ENCODE results near the gene APP. TPM values are rescaled to one million over a fixed set of nuclear protein-coding genes. Genes with fewer than 3 reads are reported as not detected.

The APP gene
- total RNA-seq, 1 donor from 2014 or later = 1,137 TPM

- Mint-ChIP-seq H3K27ac (ENCODE audit: unreplicated experiment) (no peak overlapping the region), H3K4me1 (ENCODE audit: unreplicated experiment) (peaks cover 63% of the 10 kb centered on the region), H3K36me3 (ENCODE audit: low read depth, unreplicated experiment) (no peaks in the 10 kb centered on the region), H3K9me3 (ENCODE audit: unreplicated experiment) (no peaks in the 10 kb centered on the region), H3K4me3 (ENCODE audit: unreplicated experiment) (no peak overlapping the region), H3K27me3 (ENCODE audit: unreplicated experiment) (peaks cover 6% of the 10 kb centered on the region)
- no peak for TF ChIP-seq CTCF (IDR thresholded peaks at IDR 0.05; ENCODE audit: unreplicated experiment)
- DNase-seq (ENCODE audit: low spot score) = no peak
Measured at GRCh38 chr21:26070121-26070520, 100.4 kb downstream of the APP start.

- no peak overlapping the region for H3K4me3 Mint-ChIP-seq (ENCODE audit: unreplicated experiment)
- no peaks in the 10 kb centered on the region for H3K36me3 Mint-ChIP-seq (ENCODE audit: low read depth, unreplicated experiment)
- DNase-seq (ENCODE audit: low spot score) = no peak
- H3K27ac Mint-ChIP-seq (ENCODE audit: unreplicated experiment) = no peak overlapping the region
- H3K9me3 Mint-ChIP-seq (ENCODE audit: unreplicated experiment) = no peaks in the 10 kb centered on the region
- no peak for TF ChIP-seq CTCF (IDR thresholded peaks at IDR 0.05; ENCODE audit: unreplicated experiment)
- H3K27me3 Mint-ChIP-seq (ENCODE audit: unreplicated experiment) = peaks cover 6% of the 10 kb centered on the region
- H3K4me1 Mint-ChIP-seq (ENCODE audit: unreplicated experiment) = peaks cover 70% of the 10 kb centered on the region
Measured at GRCh38 chr21:26068776-26069175, 101.8 kb downstream of the APP start.

- TF ChIP-seq CTCF (IDR thresholded peaks at IDR 0.05; ENCODE audit: unreplicated experiment) = no peak
- DNase-seq (ENCODE audit: low spot score) = no peak
- peak overlapping the region; percentile 19 for H3K27ac Mint-ChIP-seq (ENCODE audit: unreplicated experiment)
- no peaks in the 10 kb centered on the region for H3K9me3 Mint-ChIP-seq (ENCODE audit: unreplicated experiment)
- H3K4me1 Mint-ChIP-seq (ENCODE audit: unreplicated experiment) = peaks cover 71% of the 10 kb centered on the region
- H3K27me3 Mint-ChIP-seq (ENCODE audit: unreplicated experiment) = peaks cover 6% of the 10 kb centered on the region
- no peaks in the 10 kb centered on the region for H3K36me3 Mint-ChIP-seq (ENCODE audit: low read depth, unreplicated experiment)
- no peak overlapping the region for H3K4me3 Mint-ChIP-seq (ENCODE audit: unreplicated experiment)
Measured at GRCh38 chr21:26067836-26068594, 102.6 kb downstream of the APP start.

DNA sequence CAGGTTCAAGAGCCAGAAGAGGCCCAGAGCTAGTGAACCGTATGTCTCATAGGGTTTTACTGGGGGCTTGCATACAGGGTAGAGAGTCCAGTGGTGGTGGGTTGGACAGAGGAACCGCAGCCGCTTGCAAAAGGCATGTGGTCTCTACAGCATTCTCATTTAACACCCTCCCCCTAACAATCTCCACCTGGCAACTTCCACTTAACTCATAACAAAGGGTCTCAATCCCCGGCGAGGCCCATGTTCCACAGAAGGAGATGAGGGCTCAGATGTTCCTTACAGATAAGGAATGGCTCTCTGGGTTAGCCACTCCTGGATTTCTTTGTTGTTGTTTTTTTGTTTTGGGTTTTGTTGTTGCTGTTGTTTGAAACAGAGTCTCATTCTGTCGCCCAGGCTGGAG, 106.1 kb downstream of the APP start:
- H3K4me3 Mint-ChIP-seq (ENCODE audit: unreplicated experiment) = peak overlapping the region; percentile 37
- TF ChIP-seq CTCF (IDR thresholded peaks at IDR 0.05; ENCODE audit: unreplicated experiment) = no peak
- DNase-seq (ENCODE audit: low spot score) = peak; percentile 49
- peak overlapping the region; percentile 95 for H3K27ac Mint-ChIP-seq (ENCODE audit: unreplicated experiment)
- H3K9me3 Mint-ChIP-seq (ENCODE audit: unreplicated experiment) = no peaks in the 10 kb centered on the region
- peaks cover 5% of the 10 kb centered on the region for H3K36me3 Mint-ChIP-seq (ENCODE audit: low read depth, unreplicated experiment)
- H3K27me3 Mint-ChIP-seq (ENCODE audit: unreplicated experiment) = peaks cover 4% of the 10 kb centered on the region
- H3K4me1 Mint-ChIP-seq (ENCODE audit: unreplicated experiment) = peaks cover 62% of the 10 kb centered on the region

DNA sequence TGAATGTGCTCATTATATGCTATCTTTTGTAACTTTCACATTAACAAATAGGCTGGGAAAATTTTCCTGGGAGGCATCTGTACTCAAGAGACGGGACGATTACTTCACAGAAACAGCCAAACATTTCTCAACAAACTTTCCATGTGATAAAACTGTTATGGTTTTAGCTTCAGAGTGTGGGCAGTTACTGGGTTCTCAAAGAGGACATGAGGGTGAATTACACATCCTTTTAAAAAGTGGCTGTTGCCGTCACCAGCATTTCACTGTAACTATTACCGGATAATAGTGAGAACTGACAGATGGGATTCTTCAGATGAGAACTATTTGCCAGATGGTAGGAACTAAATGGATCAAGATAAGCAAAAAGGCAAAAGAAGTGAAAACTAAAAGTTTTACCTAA, 109.1 kb downstream of the APP start:
- TF ChIP-seq CTCF (IDR thresholded peaks at IDR 0.05; ENCODE audit: unreplicated experiment) = no peak
- Mint-ChIP-seq H3K9me3 (ENCODE audit: unreplicated experiment) (no peaks in the 10 kb centered on the region), H3K27ac (ENCODE audit: unreplicated experiment) (peak overlapping the region; percentile 18), H3K4me1 (ENCODE audit: unreplicated experiment) (peaks cover 51% of the 10 kb centered on the region), H3K27me3 (ENCODE audit: unreplicated experiment) (peaks cover 1% of the 10 kb centered on the region), H3K36me3 (ENCODE audit: low read depth, unreplicated experiment) (peaks cover 10% of the 10 kb centered on the region), H3K4me3 (ENCODE audit: unreplicated experiment) (no peak overlapping the region)
- no peak for DNase-seq (ENCODE audit: low spot score)
